ENCODE measurements around the gene MEPCE.

Gene MEPCE

GRCh38 chr7:100407285-100408180, 22.1 kb upstream of the MEPCE start:
- peak; percentile 8 to 40 for DNase-seq

GRCh38 chr7:100411101-100411500, 18.5 kb upstream of the MEPCE start:
- DNase-seq: no peak

- no peak for DNase-seq
Observed at GRCh38 chr7:100413346-100413745, 16.3 kb upstream of the MEPCE start.

GRCh38 chr7:100413889-100414288, 15.7 kb upstream of the MEPCE start:
- no peak for DNase-seq

- DNase-seq: no peak
Observed at GRCh38 chr7:100415448-100415847, 14.2 kb upstream of the MEPCE start.

GRCh38 chr7:100418930-100419659, 10.5 kb upstream of the MEPCE start:
- no peak for DNase-seq

GRCh38 chr7:100419660-100420226, 9.9 kb upstream of the MEPCE start:
- DNase-seq: no peak

GRCh38 chr7:100423315-100423714, 6.3 kb upstream of the MEPCE start:
- DNase-seq: no peak

- no peak for DNase-seq
Observed at GRCh38 chr7:100425347-100425746, 4.3 kb upstream of the MEPCE start.

- DNase-seq: no peak
Observed at GRCh38 chr7:100426516-100426915, 3.1 kb upstream of the MEPCE start.

- DNase-seq: no peak
Observed at GRCh38 chr7:100427762-100428198, 1.9 kb upstream of the MEPCE start.

- peak; percentile 93 to 94 for DNase-seq
Observed at GRCh38 chr7:100428199-100428966, 1.2 kb upstream of the MEPCE start, which contains the start of gene ZCWPW1. Gene ZCWPW1 (minus strand): TSS chr7:100428703. CDS start chr7:100420649, 8,054 bp downstream.

- peak; percentile 97 to 98 for DNase-seq
Observed at GRCh38 chr7:100428967-100429636, 529 bp upstream of the MEPCE start.

- no peak for DNase-seq
Observed at GRCh38 chr7:100430493-100431285, 1.1 kb downstream of the MEPCE start.

- DNase-seq: no peak
Observed at GRCh38 chr7:100431286-100431735, 1.7 kb downstream of the MEPCE start.

GRCh38 chr7:100432053-100432452, 2.4 kb downstream of the MEPCE start:
- DNase-seq: no peak

GRCh38 chr7:100432621-100433275, 3.1 kb downstream of the MEPCE start:
- no peak for DNase-seq

GRCh38 chr7:100433276-100433591, 3.6 kb downstream of the MEPCE start:
- DNase-seq: no peak

GRCh38 chr7:100433592-100434296, 4.1 kb downstream of the MEPCE start:
- DNase-seq: no peak
